ENCODE data around the gene JPT1.

DNA sequence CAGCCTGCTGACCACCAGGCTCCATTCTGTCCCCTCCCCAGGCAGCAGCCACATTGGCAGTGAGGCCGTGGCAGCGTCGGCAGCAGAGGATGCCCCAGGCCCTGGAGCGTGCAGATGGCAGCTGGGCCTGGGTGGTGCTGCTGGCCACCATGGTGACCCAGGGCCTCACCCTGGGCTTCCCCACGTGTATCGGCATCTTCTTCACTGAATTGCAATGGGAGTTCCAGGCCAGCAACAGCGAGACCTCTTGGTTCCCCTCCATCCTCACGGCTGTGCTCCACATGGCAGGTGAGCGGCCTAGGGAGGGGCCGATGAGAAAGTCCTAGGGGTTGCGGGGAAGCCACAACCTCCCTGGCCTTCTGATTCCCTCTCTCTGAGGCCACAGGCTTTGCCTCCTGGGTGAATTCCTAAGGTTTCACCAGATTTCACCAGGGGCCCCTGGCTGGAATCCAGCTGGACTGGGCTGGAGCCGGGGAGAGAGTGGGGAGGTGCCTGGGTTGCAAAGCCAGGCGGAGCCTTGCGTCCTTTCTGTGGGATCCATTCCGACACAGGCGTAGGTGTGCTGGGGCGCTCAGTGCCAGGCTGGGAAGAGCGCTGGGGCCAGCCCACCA is 60.7 kb downstream of the JPT1 start:
- TF ChIP-seq, protein P1, sequence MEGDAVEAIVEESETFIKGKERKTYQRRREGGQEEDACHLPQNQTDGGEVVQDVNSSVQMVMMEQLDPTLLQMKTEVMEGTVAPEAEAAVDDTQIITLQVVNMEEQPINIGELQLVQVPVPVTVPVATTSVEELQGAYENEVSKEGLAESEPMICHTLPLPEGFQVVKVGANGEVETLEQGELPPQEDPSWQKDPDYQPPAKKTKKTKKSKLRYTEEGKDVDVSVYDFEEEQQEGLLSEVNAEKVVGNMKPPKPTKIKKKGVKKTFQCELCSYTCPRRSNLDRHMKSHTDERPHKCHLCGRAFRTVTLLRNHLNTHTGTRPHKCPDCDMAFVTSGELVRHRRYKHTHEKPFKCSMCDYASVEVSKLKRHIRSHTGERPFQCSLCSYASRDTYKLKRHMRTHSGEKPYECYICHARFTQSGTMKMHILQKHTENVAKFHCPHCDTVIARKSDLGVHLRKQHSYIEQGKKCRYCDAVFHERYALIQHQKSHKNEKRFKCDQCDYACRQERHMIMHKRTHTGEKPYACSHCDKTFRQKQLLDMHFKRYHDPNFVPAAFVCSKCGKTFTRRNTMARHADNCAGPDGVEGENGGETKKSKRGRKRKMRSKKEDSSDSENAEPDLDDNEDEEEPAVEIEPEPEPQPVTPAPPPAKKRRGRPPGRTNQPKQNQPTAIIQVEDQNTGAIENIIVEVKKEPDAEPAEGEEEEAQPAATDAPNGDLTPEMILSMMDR (conservative IDR thresholded peaks at IDR 0.05; ENCODE audit: low read length), result no peak
- TF ChIP-seq EZH2phosphoT487 (IDR thresholded peaks at IDR 0.05; ENCODE audit: borderline replicate concordance), result no peak

All from Loucy (cell line).